ENCODE measurements around the gene CCDC33.

DNA sequence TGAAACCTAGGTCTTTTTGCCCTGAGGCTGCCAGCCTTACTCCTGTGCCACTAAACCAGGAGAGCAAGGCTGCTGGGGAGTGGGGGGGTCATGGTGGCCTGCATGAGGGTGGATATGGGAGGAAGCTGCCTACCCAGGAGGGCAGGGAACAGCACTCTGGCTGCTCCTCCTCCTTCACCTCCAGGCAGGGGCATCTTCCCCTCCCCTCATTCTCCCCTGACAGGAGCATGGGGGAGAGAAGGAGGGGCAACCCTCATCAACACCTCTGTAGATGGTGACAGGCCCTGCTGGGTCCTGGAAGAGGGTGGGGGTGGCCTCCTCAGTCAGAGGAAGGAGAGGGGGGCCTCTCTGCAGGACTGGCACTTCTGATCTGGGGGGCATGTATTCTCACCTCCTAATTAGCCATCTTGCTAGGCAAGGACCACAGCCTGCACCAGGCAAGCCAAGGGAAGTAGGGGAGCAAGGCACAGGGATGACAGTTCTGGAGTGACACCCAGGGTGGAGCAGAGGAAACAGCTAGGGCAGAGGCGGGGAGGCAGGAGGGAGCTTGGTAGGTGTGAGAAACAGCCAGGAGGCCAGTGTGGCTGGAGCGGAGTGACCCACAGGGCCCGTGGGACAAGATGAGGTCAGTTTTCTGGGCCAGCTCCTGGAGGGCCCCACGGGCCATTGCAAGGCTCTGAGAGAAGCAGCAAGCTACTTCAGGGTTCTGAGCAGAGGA lies 4.9 kb downstream of the CCDC33 start:
- TF ChIP-seq POLR2A (IDR thresholded peaks at IDR 0.05) = no peak
- TF ChIP-seq, protein P1, sequence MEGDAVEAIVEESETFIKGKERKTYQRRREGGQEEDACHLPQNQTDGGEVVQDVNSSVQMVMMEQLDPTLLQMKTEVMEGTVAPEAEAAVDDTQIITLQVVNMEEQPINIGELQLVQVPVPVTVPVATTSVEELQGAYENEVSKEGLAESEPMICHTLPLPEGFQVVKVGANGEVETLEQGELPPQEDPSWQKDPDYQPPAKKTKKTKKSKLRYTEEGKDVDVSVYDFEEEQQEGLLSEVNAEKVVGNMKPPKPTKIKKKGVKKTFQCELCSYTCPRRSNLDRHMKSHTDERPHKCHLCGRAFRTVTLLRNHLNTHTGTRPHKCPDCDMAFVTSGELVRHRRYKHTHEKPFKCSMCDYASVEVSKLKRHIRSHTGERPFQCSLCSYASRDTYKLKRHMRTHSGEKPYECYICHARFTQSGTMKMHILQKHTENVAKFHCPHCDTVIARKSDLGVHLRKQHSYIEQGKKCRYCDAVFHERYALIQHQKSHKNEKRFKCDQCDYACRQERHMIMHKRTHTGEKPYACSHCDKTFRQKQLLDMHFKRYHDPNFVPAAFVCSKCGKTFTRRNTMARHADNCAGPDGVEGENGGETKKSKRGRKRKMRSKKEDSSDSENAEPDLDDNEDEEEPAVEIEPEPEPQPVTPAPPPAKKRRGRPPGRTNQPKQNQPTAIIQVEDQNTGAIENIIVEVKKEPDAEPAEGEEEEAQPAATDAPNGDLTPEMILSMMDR (IDR thresholded peaks at IDR 0.05) = no peak
